Effector memory CD4-positive, alpha-beta T cell (primary cell): Measurements from ENCODE around the gene LSAMP.

Experiments
- DNase-seq, 3 donors: peaks; one replicate each; pipeline ENCODE4 v3.0.0-alpha.2; 2020
- H3K27ac ChIP-seq: 2 replicates; pipeline ENCODE4 v1.7.0; 2013; ENCODE audit warnings: mild to moderate bottlenecking, low read length, moderate library complexity; ENCODE audit not compliant: insufficient read depth, poor library complexity, severe bottlenecking
- H3K27me3 ChIP-seq: replicated peaks from 2 replicates; pipeline ENCODE4 v1.7.0; 2013; ENCODE audit warnings: mild to moderate bottlenecking, low read length; ENCODE audit not compliant: insufficient read depth, control insufficient read depth, poor library complexity, severe bottlenecking
- H3K36me3 ChIP-seq: 2 replicates; pipeline ENCODE4 v1.7.0; 2013; ENCODE audit warnings: mild to moderate bottlenecking, low read length, moderate library complexity; ENCODE audit not compliant: control insufficient read depth, insufficient read depth
- H3K4me1 ChIP-seq: 2 replicates; pipeline ENCODE4 v1.7.0; 2013; ENCODE audit warnings: low read length, mild to moderate bottlenecking; ENCODE audit not compliant: control insufficient read depth, insufficient read depth, poor library complexity, severe bottlenecking
- H3K4me3 ChIP-seq: 2 replicates; pipeline ENCODE4 v1.7.0; 2013; ENCODE audit warnings: low read length, low read depth, mild to moderate bottlenecking; ENCODE audit not compliant: insufficient read depth, poor library complexity, severe bottlenecking
- H3K9me3 ChIP-seq: 2 replicates; pipeline ENCODE4 v1.7.0; 2013; ENCODE audit warnings: mild to moderate bottlenecking, low read length, moderate library complexity; ENCODE audit not compliant: control insufficient read depth

LSAMP gene

DNA sequence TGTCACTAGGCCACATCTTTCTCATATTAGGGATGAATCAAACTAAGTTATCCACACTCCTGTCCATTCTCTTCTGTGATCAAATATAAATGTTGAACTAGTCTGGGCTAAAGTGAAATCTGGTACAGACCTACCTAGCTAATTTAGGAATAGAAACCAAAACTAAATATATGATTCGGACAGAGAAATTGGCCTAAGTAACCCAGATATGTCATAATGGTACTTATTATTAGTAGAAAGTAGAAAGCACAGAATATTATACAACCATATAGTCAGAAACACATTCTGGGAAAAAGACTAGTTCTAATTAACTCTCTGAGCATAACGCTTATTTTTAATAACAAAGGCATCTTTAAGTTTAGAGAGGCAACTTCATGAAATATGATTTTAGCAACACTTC, 389.0 kb downstream of the LSAMP start:
- Histone ChIP-seq H3K27ac (no peak overlapping the region), H3K4me3 (no peak overlapping the region), H3K4me1 (no peaks in the 10 kb centered on the region), H3K27me3 (no peaks in the 10 kb centered on the region), H3K36me3 (no peaks in the 10 kb centered on the region), H3K9me3 (no peaks in the 10 kb centered on the region)
- no peak for DNase-seq

DNA sequence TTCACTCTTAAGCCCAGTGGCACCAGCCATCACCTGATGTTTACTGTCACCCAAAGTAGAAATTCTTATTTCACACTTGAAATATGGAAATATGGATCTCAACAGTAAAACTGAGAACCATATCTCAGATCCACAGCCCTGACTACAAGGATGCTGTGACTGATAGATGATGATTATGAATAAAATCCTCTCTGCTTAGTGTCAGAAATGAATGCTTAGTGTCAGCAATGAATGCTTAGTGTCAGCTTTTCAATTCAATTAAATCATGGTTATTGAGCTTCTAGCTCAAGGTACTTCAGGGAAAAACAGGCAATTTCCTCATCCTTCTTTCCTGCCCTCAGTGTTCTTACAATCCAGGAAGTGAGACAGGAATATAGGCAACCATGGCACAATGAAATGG, 392.3 kb downstream of the LSAMP start:
- H3K4me1 ChIP-seq: no peaks in the 10 kb centered on the region
- no peak overlapping the region for H3K27ac ChIP-seq
- H3K27me3 ChIP-seq: no peaks in the 10 kb centered on the region
- no peak for DNase-seq
- no peaks in the 10 kb centered on the region for H3K36me3 ChIP-seq
- no peak overlapping the region for H3K4me3 ChIP-seq
- no peaks in the 10 kb centered on the region for H3K9me3 ChIP-seq

DNA sequence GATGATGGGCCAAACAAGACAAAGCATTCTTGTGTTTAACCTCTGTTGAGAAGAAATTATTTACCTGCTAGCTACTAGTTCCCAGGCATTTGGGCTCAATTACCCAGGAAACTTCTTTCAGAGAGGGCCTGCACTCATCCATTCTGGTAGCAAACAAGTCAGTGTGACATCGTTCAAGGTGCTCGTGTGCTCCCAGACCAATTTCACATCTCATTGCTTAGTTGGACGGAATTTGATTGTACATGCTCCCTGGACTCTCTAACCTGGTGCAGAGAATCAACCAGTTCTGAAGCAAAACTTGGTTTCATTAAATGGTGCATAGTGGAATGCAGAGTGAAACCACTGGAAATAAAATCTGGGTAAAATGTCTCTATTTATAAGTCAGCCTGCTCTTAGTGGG, 392.7 kb downstream of the LSAMP start:
- no peaks in the 10 kb centered on the region for H3K27me3 ChIP-seq
- H3K4me3 ChIP-seq: no peak overlapping the region
- H3K9me3 ChIP-seq: no peaks in the 10 kb centered on the region
- no peak overlapping the region for H3K27ac ChIP-seq
- no peaks in the 10 kb centered on the region for H3K4me1 ChIP-seq
- no peak for DNase-seq
- no peaks in the 10 kb centered on the region for H3K36me3 ChIP-seq

DNA sequence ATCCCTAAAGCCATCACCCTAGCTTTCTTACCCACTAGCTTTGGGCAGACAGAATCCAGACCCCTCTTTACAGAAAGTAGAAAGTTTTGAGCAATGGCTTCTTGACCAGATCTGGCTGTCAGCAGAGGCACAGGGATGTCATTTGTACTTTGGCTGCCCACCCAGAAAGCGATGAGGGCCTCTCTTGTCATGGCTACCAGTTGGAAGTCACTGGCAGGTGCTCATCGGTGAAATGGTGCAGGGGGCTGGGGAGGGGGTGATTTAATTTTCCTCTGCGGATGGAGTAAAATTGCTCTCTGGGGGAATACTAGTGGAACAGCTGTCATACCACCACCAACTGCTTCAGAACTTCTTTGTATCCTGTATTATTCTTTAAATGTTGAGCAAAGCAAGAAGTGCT, 393.7 kb downstream of the LSAMP start:
- Histone ChIP-seq H3K4me3 (no peak overlapping the region), H3K36me3 (no peaks in the 10 kb centered on the region), H3K27ac (no peak overlapping the region), H3K9me3 (no peaks in the 10 kb centered on the region), H3K4me1 (no peaks in the 10 kb centered on the region), H3K27me3 (no peaks in the 10 kb centered on the region)
- no peak for DNase-seq

DNA sequence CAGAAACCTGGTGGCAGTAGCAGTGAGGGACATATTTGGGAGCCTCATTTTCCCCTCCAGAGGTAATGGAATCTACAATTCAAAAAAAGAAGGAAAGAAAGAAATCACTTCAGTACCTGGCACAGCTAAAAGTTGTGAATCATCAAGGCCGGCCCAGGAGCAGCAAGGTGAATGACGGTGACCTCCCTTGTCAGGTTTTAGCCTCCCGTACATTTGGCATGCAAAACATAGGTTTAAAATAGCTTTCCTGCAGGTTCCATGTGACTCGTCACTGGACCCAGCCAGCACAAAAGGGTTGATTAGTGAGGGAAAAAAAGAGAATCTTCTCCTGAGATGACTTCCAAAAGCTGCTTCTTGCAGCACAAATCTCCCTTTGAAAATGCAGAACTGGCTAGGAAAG, 394.2 kb downstream of the LSAMP start:
- DNase-seq: no peak
- Histone ChIP-seq H3K27me3 (no peaks in the 10 kb centered on the region), H3K4me1 (no peaks in the 10 kb centered on the region), H3K4me3 (no peak overlapping the region), H3K36me3 (no peaks in the 10 kb centered on the region), H3K27ac (no peak overlapping the region), H3K9me3 (no peaks in the 10 kb centered on the region)

DNA sequence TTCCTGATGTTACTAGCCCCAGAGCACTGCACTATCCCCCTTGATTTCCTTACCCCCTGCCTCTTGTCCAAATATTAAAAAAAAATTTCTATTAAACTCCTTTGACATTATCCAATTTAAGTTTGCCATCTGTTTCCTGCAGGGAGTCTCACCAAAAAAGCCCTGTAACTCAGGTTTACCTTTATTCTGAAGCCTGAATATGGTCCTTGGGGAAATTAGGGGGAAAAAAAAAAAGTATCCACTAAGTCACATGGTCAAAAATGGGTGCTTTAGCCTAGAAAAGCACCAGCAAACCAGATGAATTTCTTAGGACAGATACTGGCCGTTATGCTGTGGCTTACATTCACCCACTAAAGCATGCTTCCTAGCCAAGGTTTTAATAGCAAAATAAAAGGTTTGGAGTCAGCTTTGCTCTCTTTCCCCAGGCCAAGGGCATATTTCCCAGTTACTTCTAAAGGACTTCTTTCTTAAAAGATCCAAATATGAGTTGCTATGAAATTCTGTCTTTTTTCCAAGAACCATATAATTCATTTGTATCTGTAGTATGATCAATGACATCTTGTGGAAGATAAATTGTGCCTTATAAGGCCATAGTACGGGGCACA, 394.9 kb downstream of the LSAMP start:
- no peak for DNase-seq
- Histone ChIP-seq H3K4me3 (no peak overlapping the region), H3K4me1 (no peaks in the 10 kb centered on the region), H3K9me3 (no peaks in the 10 kb centered on the region), H3K27ac (no peak overlapping the region), H3K36me3 (no peaks in the 10 kb centered on the region), H3K27me3 (no peaks in the 10 kb centered on the region)

DNA sequence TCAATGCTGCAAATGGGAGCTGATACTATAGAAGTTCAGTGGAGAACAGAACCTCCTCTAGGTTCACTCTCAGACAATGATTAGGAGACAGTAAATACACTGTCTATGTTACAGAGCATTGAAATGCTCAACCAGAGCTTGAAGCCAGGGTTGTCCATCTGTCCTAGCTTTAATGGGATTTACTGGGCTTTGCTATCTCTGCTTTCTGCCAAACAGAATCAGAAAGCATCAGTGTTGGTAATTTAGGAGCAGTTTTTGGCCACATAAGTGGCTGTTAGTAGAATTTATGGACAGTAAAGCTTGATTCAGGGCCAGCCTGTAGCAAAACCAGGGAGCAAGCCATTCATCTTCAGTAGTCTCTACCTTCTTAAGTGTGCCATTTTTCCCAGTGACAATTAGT, 396.3 kb downstream of the LSAMP start:
- Histone ChIP-seq H3K4me1 (no peaks in the 10 kb centered on the region), H3K27me3 (no peaks in the 10 kb centered on the region)
- DNase-seq: no peak

DNA sequence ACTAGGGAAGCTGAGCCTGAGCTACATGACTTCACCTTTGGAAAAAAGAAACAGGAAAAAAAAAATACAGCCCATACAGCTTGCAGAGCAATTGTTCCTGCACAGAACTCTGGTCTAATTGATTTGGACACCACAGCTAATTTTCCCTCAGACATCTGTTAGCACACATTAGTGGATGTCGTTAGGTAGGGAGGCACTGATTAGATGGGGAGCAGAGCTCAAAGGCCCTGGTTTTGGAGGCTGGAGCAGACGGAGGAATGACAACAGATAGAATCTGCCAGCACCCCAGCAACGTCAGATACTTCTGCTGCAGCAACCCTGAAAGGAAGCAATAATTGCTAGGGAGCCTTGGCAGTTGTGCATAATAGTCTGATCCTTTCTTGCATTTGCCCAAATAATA, 398.9 kb downstream of the LSAMP start:
- Histone ChIP-seq H3K4me3 (no peak overlapping the region), H3K27ac (no peak overlapping the region), H3K36me3 (no peaks in the 10 kb centered on the region), H3K27me3 (no peaks in the 10 kb centered on the region), H3K4me1 (no peaks in the 10 kb centered on the region), H3K9me3 (no peaks in the 10 kb centered on the region)
- no peak for DNase-seq

More for the DNA sequence above, 396.3 kb downstream of the LSAMP start:
- H3K4me3 ChIP-seq: no peak overlapping the region
- no peaks in the 10 kb centered on the region for H3K36me3 ChIP-seq
- H3K9me3 ChIP-seq: no peaks in the 10 kb centered on the region
- no peak overlapping the region for H3K27ac ChIP-seq

DNA sequence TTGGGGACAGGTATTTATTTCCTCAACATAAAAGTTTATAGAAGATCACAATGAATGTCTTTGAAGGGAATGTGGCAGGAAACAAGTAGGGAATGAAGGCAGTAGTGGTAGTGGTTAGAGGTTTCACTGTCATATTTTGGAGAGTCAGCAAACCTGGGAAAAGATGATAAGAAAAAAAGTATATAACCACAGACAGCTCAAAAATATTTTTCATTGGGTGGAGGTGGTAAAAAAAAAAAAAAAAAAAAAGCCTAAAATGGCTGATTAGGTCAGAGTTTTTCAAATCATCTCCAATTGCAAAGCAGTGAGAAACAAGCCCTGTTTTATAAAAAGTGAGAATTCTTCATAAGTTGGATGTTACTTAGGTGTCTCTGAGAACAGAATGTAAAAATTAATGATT, 400.0 kb downstream of the LSAMP start:
- Histone ChIP-seq H3K27ac (no peak overlapping the region), H3K27me3 (no peaks in the 10 kb centered on the region), H3K9me3 (no peaks in the 10 kb centered on the region), H3K36me3 (no peaks in the 10 kb centered on the region), H3K4me3 (no peak overlapping the region), H3K4me1 (no peaks in the 10 kb centered on the region)
- no peak for DNase-seq

DNA sequence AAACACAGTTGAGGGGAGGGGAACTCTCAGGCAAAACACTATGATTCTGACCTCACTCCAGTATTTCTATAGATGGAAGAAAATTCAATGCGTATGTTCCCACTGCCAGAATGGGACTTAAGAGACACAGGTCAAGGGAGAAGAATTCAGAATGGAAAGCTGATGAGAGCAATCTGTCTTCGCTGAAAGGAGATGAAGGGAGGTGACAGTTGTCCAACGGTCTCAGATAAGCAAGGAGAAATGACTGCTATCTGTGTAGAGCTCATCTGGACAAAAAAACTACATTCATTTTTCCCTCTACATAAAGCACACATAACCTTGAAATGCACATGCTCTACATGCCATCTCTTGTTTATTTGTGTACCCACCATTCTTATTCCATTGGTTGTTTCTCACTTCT, 405.1 kb downstream of the LSAMP start:
- Histone ChIP-seq H3K4me1 (no peaks in the 10 kb centered on the region), H3K27me3 (no peaks in the 10 kb centered on the region), H3K27ac (no peak overlapping the region), H3K9me3 (no peaks in the 10 kb centered on the region), H3K36me3 (no peaks in the 10 kb centered on the region), H3K4me3 (no peak overlapping the region)
- DNase-seq: no peak

DNA sequence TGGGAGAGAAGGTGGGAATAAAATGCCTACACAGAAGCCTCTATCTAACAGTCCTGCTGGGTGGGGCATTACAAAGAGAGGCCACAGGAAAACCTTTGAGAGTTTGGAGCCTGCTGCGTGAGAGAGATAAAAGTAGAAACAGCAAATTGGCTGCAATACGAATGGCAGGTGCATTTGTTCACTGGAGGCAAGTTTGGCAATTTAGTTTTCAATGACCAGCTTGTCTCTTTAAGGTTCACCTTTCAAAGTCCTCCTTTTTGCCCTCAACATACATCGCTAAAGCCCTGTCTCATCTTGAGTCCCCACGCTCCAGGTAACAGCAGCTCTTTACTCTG, 405.7 kb downstream of the LSAMP start:
- Histone ChIP-seq H3K4me3 (no peak overlapping the region), H3K36me3 (no peaks in the 10 kb centered on the region), H3K9me3 (no peaks in the 10 kb centered on the region), H3K4me1 (no peaks in the 10 kb centered on the region), H3K27me3 (no peaks in the 10 kb centered on the region), H3K27ac (no peak overlapping the region)
- DNase-seq: no peak
